GM11168 (cell line): ENCODE measurements around the gene SMAD2.

Source experiments
- in situ Hi-C: fragments of 300-500 bp; cut with MboI; formaldehyde crosslinking; loops from one replicate; pipeline ENCODE4 v1.12.0; 2022; ENCODE audit warnings: low sequenced_read_pairs; ENCODE audit not compliant: unreplicated experiment

The SMAD2 gene

DNA sequence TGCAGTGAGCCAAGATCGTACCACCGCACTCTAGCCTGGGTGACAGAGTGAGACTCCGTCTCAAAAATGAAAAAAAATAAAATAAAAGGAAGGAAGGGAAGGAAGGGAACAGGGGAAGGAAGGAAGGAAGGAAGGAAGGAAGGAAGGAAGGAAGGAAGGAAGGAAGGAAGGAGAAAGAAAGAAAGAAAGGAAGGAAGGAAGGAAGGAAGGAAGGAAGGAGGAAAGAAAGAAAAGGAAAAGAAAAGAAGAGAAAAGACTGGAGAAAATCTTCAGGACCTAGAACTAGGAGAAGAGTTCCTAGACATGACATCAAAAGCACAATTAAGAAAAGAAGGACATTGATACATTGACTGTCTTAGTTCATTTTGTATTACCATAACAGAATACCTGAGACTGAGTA, 163.3 kb downstream of the SMAD2 start:
- in situ Hi-C loops, result loop anchor here (25.0 kb wide), 3 partner anchors 555 to 680 kb away; no protein-coding TSS in a partner anchor
